Kidney tubule cell (primary cell): ENCODE results near the gene NNAT.
"Not testable (repeated sequence)": the region's sequence is repeated elsewhere in the genome, so short reads cannot be mapped to it uniquely, and the experiment has no call there.

Experiments used
- DNase-seq: peaks from one replicate; pipeline ENCODE4 v3.0.0-alpha.2; 2018; ENCODE audit warnings: low spot score

NNAT gene

GRCh38 chr20:37521061-37521771 is at the start of gene NNAT:
TSS of gene NNAT (plus strand) at chr20:37521250. CDS start at chr20:37521332, 82 bp downstream.
- DNase-seq, result no peak

- no peak for DNase-seq
Measured at GRCh38 chr20:37471741-37472235, 49.3 kb upstream of the NNAT start.

GRCh38 chr20:37472435-37472834 is 48.6 kb upstream of the NNAT start:
- not testable (repeated sequence) for DNase-seq

GRCh38 chr20:37473249-37474000 is 47.6 kb upstream of the NNAT start:
- no peak for DNase-seq

- no peak for DNase-seq
Measured at GRCh38 chr20:37474386-37474785, 46.7 kb upstream of the NNAT start.

GRCh38 chr20:37475252-37475651 is 45.8 kb upstream of the NNAT start:
- DNase-seq, result peak; percentile 13

GRCh38 chr20:37477041-37477440 is 44.0 kb upstream of the NNAT start:
- no peak for DNase-seq

- no peak for DNase-seq
Measured at GRCh38 chr20:37479266-37479665, 41.8 kb upstream of the NNAT start.

GRCh38 chr20:37479925-37480691 is 40.9 kb upstream of the NNAT start:
- no peak for DNase-seq

- no peak for DNase-seq
Measured at GRCh38 chr20:37480919-37481318, 40.1 kb upstream of the NNAT start.

GRCh38 chr20:37481610-37482009 is 39.4 kb upstream of the NNAT start:
- DNase-seq, result no peak

- DNase-seq, result no peak
Measured at GRCh38 chr20:37484331-37484730, 36.7 kb upstream of the NNAT start.

- DNase-seq, result not testable (repeated sequence)
Measured at GRCh38 chr20:37486209-37486608, 34.8 kb upstream of the NNAT start.

- DNase-seq, result no peak
Measured at GRCh38 chr20:37490663-37491350, 30.2 kb upstream of the NNAT start.

- DNase-seq, result no peak
Measured at GRCh38 chr20:37492096-37492625, 28.9 kb upstream of the NNAT start.

GRCh38 chr20:37492945-37493344 is 28.1 kb upstream of the NNAT start:
- DNase-seq, result no peak

GRCh38 chr20:37494301-37494700 is 26.7 kb upstream of the NNAT start:
- DNase-seq, result no peak

GRCh38 chr20:37494796-37495195 is 26.3 kb upstream of the NNAT start:
- DNase-seq, result no peak

GRCh38 chr20:37498066-37498665 is 22.9 kb upstream of the NNAT start:
- DNase-seq, result no peak

- no peak for DNase-seq
Measured at GRCh38 chr20:37500311-37500710, 20.7 kb upstream of the NNAT start.

- DNase-seq, result no peak
Measured at GRCh38 chr20:37501940-37502339, 19.1 kb upstream of the NNAT start.
